AG09309 (cell line): Measurements from ENCODE around the gene EFTUD2.

Experiments
- DNase-seq: peaks from one replicate; pipeline ENCODE4 v3.0.0-alpha.2; 2010; ENCODE audit warnings: low read depth
- H3K4me3 ChIP-seq: 2 replicates; pipeline ENCODE4 v1.5.1; 2011; ENCODE audit warnings: mild to moderate bottlenecking, low read depth, low read length, moderate library complexity; ENCODE audit not compliant: control insufficient read depth
- CTCF ChIP-seq: IDR thresholded peaks from 2 replicates; pipeline ENCODE4 v1.5.1; 2011; ENCODE audit warnings: mild to moderate bottlenecking, low read depth, low read length, inconsistent platforms; ENCODE audit not compliant: insufficient read depth, control insufficient read depth; ENCODE audit errors: missing control alignments

EFTUD2 gene

GRCh38 chr17:44940768-44941167 is 41.5 kb upstream of the EFTUD2 start:
- no peak overlapping the region for H3K4me3 ChIP-seq
- TF ChIP-seq CTCF, result no peak

GRCh38 chr17:44940317-44940716 is 41.1 kb upstream of the EFTUD2 start:
- no peak for DNase-seq
- no peak for TF ChIP-seq CTCF
- H3K4me3 ChIP-seq, result no peak overlapping the region

More at GRCh38 chr17:44940768-44941167, 41.5 kb upstream of the EFTUD2 start:
- DNase-seq, result no peak

GRCh38 chr17:44935116-44935515 is 35.9 kb upstream of the EFTUD2 start:
- no peak for DNase-seq
- H3K4me3 ChIP-seq, result no peak overlapping the region
- no peak for TF ChIP-seq CTCF

GRCh38 chr17:44934745-44935105 is 35.5 kb upstream of the EFTUD2 start:
- no peak for TF ChIP-seq CTCF
- no peak for DNase-seq
- H3K4me3 ChIP-seq, result no peak overlapping the region

- TF ChIP-seq CTCF, result no peak
- no peak overlapping the region for H3K4me3 ChIP-seq
- no peak for DNase-seq
Observed at GRCh38 chr17:44933824-44934744, 34.8 kb upstream of the EFTUD2 start.

- no peak for DNase-seq
- no peak for TF ChIP-seq CTCF
- H3K4me3 ChIP-seq, result no peak overlapping the region
Observed at GRCh38 chr17:44932787-44933097, 33.5 kb upstream of the EFTUD2 start.

GRCh38 chr17:44932096-44932786 is 33.0 kb upstream of the EFTUD2 start:
- no peak overlapping the region for H3K4me3 ChIP-seq
- no peak for DNase-seq
- TF ChIP-seq CTCF, result no peak
